HFFc6 (cell line): ENCODE data around the gene C2orf68. TPM values are rescaled to one million over a fixed set of nuclear protein-coding genes. Genes with fewer than 3 reads are reported as not detected.

Experiments
- DNase-seq: peaks from one replicate; pipeline ENCODE4 v3.0.0-alpha.2; 2018
- H3K27ac Mint-ChIP-seq: 2 replicates; pipeline ENCODE4 v1.8.0; 2020; ENCODE audit warnings: mild to moderate bottlenecking, mixed read lengths
- H3K27me3 Mint-ChIP-seq: 2 replicates; pipeline ENCODE4 v1.8.0; 2021; ENCODE audit warnings: mild to moderate bottlenecking, moderate library complexity, mixed read lengths; ENCODE audit not compliant: insufficient read depth
- H3K36me3 Mint-ChIP-seq: 2 replicates; pipeline ENCODE4 v1.8.0; 2021; ENCODE audit warnings: low read depth, mixed read lengths
- H3K4me1 Mint-ChIP-seq: 2 replicates; pipeline ENCODE4 v1.8.0; 2020; ENCODE audit warnings: low read depth, mixed read lengths
- H3K4me3 Mint-ChIP-seq: 2 replicates; pipeline ENCODE4 v1.8.0; 2020; ENCODE audit warnings: mild to moderate bottlenecking, moderate library complexity, mixed read lengths
- H3K9me3 Mint-ChIP-seq: 2 replicates; pipeline ENCODE4 v1.8.0; 2020; ENCODE audit warnings: mild to moderate bottlenecking, mixed read lengths
- total RNA-seq, 6 experiments: library from RNA; stranded (reverse); fragmentation: NEBNext Ultra II Directional; extraction: Animal tissue kit (Norgen Biotek cat#: 25700); gene quantifications; 2 replicates in 1 of 6; 3 replicates in 5 of 6; pipeline ENCODE4 v1.2.3, GENCODE V29; 2021
- TF ChIP-seq, protein P1 (sequence below): fragments of 200-600 bp; sonication (generic); IDR thresholded peaks from 2 replicates; pipeline ENCODE4 v1.5.0; 2021; ENCODE audit warnings: antibody characterized with exemption, mild to moderate bottlenecking

The C2orf68 gene
- total RNA-seq, 6 experiments from 2014 or later: 13.7 to 17.6 (median 16.0) TPM

DNA sequence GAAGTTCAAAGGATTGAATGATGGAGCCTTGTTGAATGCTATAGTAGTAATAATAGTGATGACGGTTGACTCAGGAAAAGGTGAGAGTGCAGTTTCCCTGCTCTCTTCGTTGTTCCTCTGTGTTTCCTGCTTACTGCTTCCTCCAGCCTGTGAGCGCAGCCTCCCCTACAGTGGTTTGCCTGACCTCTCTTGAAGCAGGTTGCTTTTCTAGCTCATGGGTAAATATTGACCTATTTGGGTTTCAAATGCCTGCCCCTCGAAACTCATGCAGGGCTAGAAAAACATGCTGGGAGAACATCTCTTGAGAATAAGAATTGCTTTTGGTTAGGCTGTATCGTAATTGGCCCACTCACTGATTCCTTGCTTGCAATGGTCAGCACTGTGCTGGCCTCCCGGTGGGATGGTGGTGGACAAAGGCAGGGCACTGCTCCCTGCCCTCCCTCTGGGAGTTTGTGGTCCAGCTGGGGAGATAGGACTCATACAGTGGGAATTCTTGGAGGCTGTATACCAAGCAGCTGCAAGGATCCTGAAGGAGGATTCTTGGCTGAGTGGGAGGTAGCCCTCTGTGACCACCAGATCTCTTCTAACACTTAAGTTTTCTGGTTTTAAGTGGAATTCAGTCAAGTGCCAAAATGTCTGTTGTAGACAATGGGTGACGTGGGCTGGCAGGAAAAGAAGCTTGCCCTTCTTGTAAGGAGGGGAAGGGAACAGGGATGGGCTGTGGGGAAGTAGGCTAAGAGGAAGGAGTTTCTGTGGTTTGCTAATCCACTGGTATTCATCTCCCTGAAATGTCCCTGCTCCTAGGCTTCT is 21.7 kb downstream of the C2orf68 start:
- no peaks in the 10 kb centered on the region for H3K9me3 Mint-ChIP-seq
- peak; percentile 72 for DNase-seq
- peaks cover 4% of the 10 kb centered on the region; the same call in 1 of the 2 replicates for H3K36me3 Mint-ChIP-seq
- peak overlapping the region; percentile 44 for H3K4me3 Mint-ChIP-seq
- H3K27ac Mint-ChIP-seq: peak overlapping the region; percentile 86
- peaks cover 58% of the 10 kb centered on the region for H3K4me1 Mint-ChIP-seq
- H3K27me3 Mint-ChIP-seq: no peaks in the 10 kb centered on the region; the same call in 1 of the 2 replicates
- TF ChIP-seq, protein P1, sequence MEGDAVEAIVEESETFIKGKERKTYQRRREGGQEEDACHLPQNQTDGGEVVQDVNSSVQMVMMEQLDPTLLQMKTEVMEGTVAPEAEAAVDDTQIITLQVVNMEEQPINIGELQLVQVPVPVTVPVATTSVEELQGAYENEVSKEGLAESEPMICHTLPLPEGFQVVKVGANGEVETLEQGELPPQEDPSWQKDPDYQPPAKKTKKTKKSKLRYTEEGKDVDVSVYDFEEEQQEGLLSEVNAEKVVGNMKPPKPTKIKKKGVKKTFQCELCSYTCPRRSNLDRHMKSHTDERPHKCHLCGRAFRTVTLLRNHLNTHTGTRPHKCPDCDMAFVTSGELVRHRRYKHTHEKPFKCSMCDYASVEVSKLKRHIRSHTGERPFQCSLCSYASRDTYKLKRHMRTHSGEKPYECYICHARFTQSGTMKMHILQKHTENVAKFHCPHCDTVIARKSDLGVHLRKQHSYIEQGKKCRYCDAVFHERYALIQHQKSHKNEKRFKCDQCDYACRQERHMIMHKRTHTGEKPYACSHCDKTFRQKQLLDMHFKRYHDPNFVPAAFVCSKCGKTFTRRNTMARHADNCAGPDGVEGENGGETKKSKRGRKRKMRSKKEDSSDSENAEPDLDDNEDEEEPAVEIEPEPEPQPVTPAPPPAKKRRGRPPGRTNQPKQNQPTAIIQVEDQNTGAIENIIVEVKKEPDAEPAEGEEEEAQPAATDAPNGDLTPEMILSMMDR: no peak

DNA sequence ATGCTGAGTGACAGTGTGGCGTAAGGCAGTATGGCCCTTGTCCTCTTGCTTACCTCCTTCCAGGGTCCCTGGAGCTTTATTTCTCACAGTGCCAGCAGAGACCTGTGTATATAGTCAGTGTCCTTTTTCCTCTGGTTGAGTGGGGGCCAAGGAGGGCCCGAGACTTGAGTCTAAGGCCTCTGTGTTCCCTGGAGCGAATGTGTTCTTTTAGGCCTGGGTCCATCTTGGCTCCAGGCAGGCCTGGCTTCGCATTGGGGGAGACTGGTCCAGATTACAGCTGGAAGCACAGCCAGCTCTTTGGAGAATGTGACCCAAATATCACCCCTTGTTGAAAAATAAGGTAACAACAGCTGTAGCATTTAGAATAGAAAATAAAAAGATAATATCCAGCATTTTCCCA is 22.7 kb downstream of the C2orf68 start:
- Mint-ChIP-seq H3K4me3 (no peak overlapping the region), H3K27ac (no peak overlapping the region), H3K4me1 (peaks cover 54% of the 10 kb centered on the region), H3K36me3 (peaks cover 4% of the 10 kb centered on the region; the same call in 1 of the 2 replicates), H3K27me3 (no peaks in the 10 kb centered on the region; the same call in 1 of the 2 replicates), H3K9me3 (no peaks in the 10 kb centered on the region)
- TF ChIP-seq, protein P1: no peak
- DNase-seq: no peak

DNA sequence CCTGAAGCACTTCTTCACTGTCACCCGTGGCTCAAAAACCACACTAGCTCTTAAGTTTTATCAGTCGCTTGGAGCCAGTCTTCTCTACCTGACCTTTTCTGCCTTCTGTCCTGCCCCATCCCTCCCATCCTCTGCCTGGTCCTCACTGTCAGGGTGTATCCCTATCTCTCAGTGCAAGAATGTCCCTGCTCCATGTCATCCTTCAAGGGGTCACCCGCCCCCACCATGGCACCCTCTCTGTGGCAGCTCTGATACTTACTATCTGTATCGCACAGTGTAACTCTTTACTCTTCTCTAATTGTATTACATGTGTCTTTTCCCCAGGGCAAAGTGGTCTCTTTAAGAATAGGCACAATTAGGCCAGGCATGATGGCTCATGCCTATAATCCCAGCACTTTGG is 23.2 kb downstream of the C2orf68 start:
- Mint-ChIP-seq H3K4me3 (no peak overlapping the region), H3K9me3 (no peaks in the 10 kb centered on the region), H3K27ac (no peak overlapping the region), H3K4me1 (peaks cover 56% of the 10 kb centered on the region), H3K36me3 (peaks cover 4% of the 10 kb centered on the region; the same call in 1 of the 2 replicates), H3K27me3 (peaks cover 1% of the 10 kb centered on the region)
- no peak for DNase-seq
- TF ChIP-seq, protein P1: no peak

DNA sequence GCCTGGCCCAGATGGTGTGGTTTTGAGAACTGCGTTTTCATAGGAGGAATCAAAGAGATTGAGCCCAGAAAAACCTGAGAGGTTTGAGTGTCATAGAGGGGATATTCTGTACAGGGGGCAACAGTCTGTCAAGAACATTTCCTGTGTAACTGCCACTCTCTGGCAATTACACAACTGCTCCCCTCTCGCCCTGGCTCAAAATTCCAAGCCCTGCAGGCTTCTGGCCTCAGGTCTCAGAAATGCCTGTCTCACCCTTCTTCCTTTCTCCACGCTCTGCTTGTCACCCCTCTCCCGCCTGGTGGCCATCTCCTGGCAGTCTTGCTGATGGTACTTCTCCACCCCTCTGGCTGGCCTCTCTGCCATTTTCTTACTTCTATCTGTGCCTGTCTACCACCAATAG is 23.6 kb downstream of the C2orf68 start:
- no peak for DNase-seq
- H3K27ac Mint-ChIP-seq: no peak overlapping the region
- H3K4me3 Mint-ChIP-seq: no peak overlapping the region
- H3K27me3 Mint-ChIP-seq: peaks cover 1% of the 10 kb centered on the region
- no peaks in the 10 kb centered on the region for H3K9me3 Mint-ChIP-seq
- TF ChIP-seq, protein P1: no peak
- peaks cover 60% of the 10 kb centered on the region for H3K4me1 Mint-ChIP-seq
- H3K36me3 Mint-ChIP-seq: peaks cover 4% of the 10 kb centered on the region; the same call in 1 of the 2 replicates

DNA sequence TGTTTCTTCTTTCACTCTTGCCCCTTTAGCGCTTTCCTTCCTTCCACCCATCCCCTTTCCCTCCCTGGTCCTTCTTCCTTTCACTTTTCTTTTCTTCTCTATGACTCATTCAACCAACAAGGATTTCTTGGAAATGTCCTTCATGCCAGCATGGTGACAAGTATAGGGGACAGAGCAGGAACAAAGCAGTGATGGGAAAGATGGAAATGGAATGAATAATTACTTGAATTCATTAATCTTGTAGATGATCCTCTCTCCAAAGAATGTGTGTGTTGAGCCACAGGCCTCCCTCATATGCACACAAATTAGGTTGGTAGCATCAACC is 26.1 kb downstream of the C2orf68 start:
- H3K9me3 Mint-ChIP-seq: no peaks in the 10 kb centered on the region
- peak overlapping the region; percentile 96 for H3K27ac Mint-ChIP-seq
- peak; percentile 56 for DNase-seq
- no peaks in the 10 kb centered on the region for H3K36me3 Mint-ChIP-seq
- TF ChIP-seq, protein P1: no peak
- H3K4me3 Mint-ChIP-seq: peak overlapping the region; percentile 81
- H3K4me1 Mint-ChIP-seq: peaks cover 52% of the 10 kb centered on the region
- H3K27me3 Mint-ChIP-seq: peaks cover 4% of the 10 kb centered on the region
